HEK293 (cell line): Measurements from ENCODE around the gene ZFTA.
A peak's percentile ranks its signal among the peaks of the same experiment; 100 is the strongest.

Experiments
- GLIS2 ChIP-seq: fragments of 450-650 bp; formaldehyde crosslinking; IDR thresholded peaks from 2 replicates; pipeline ENCODE4 v1.5.1; 2016; ENCODE audit warnings: missing biosample characterization, missing genetic modification characterization
- MYNN ChIP-seq: fragments of 450-650 bp; formaldehyde crosslinking; IDR thresholded peaks from 2 replicates; pipeline ENCODE4 v1.5.1; 2016; ENCODE audit warnings: missing biosample characterization, missing genetic modification characterization, borderline replicate concordance
- PRDM1 ChIP-seq: fragments of 450-650 bp; formaldehyde crosslinking; IDR thresholded peaks from 2 replicates; pipeline ENCODE4; 2016; ENCODE audit warnings: missing biosample characterization, missing genetic modification characterization
- SP2 ChIP-seq: fragments of 450-650 bp; formaldehyde crosslinking; IDR thresholded peaks from 2 replicates; pipeline ENCODE4 v1.5.1; 2016; ENCODE audit warnings: missing biosample characterization, missing genetic modification characterization
- SP7 ChIP-seq: fragments of 450-650 bp; formaldehyde crosslinking; IDR thresholded peaks from 2 replicates; pipeline ENCODE4 v1.5.1; 2016; ENCODE audit warnings: missing biosample characterization, missing genetic modification characterization
- ZBTB17 ChIP-seq: fragments of 450-650 bp; formaldehyde crosslinking; IDR thresholded peaks from 2 replicates; pipeline ENCODE4 v1.5.1; 2016; ENCODE audit warnings: missing biosample characterization, missing genetic modification characterization
- ZBTB48 ChIP-seq: fragments of 450-650 bp; formaldehyde crosslinking; IDR thresholded peaks from 2 replicates; pipeline ENCODE4 v1.5.1; 2016; ENCODE audit warnings: missing biosample characterization, missing genetic modification characterization
- ZFP69B ChIP-seq: fragments of 450-650 bp; formaldehyde crosslinking; IDR thresholded peaks from 2 replicates; pipeline ENCODE4 v1.5.1; 2016; ENCODE audit warnings: missing biosample characterization, missing genetic modification characterization
- ZNF112 ChIP-seq: fragments of 450-650 bp; formaldehyde crosslinking; IDR thresholded peaks from 2 replicates; pipeline ENCODE4 v1.5.0; 2017; ENCODE audit warnings: missing biosample characterization, missing genetic modification characterization
- ZNF174 ChIP-seq: fragments of 450-650 bp; formaldehyde crosslinking; IDR thresholded peaks from 2 replicates; pipeline ENCODE4 v1.5.0; 2017; ENCODE audit warnings: missing biosample characterization, mild to moderate bottlenecking, missing genetic modification characterization
- ZNF555 ChIP-seq: fragments of 450-650 bp; formaldehyde crosslinking; conservative IDR thresholded peaks from 2 replicates; pipeline ENCODE4 v1.5.1; 2017; ENCODE audit warnings: missing biosample characterization, mild to moderate bottlenecking, missing genetic modification characterization, inconsistent platforms
- ZNF600 ChIP-seq: fragments of 450-650 bp; formaldehyde crosslinking; IDR thresholded peaks from 2 replicates; pipeline ENCODE4 v1.5.1; 2016; ENCODE audit warnings: missing biosample characterization, missing genetic modification characterization
- ZNF76 ChIP-seq: fragments of 450-650 bp; formaldehyde crosslinking; IDR thresholded peaks from 2 replicates; pipeline ENCODE4; 2016; ENCODE audit warnings: low read depth, missing biosample characterization, missing genetic modification characterization, borderline replicate concordance
- ZNF830 ChIP-seq: fragments of 450-650 bp; IDR thresholded peaks from 2 replicates; pipeline ENCODE4 v1.5.0; 2018; ENCODE audit warnings: missing biosample characterization, missing genetic modification characterization, low read depth, mild to moderate bottlenecking, moderate library complexity
- ZNF843 ChIP-seq: fragments of 450-650 bp; formaldehyde crosslinking; IDR thresholded peaks from 2 replicates; pipeline ENCODE4 v1.5.1; 2016; ENCODE audit warnings: missing biosample characterization, missing genetic modification characterization
- TF ChIP-seq, protein P1 (sequence below): fragments of 450-650 bp; formaldehyde crosslinking; IDR thresholded peaks from 2 replicates; pipeline ENCODE4 v1.5.1; 2016; ENCODE audit warnings: missing biosample characterization, missing genetic modification characterization
- TF ChIP-seq, protein P2 (sequence below): fragments of 450-650 bp; formaldehyde crosslinking; IDR thresholded peaks from 2 replicates; pipeline ENCODE4 v1.5.1; 2017; ENCODE audit warnings: missing biosample characterization, missing genetic modification characterization
- TF ChIP-seq, protein P3 (sequence below): fragments of 450-650 bp; formaldehyde crosslinking; IDR thresholded peaks from 2 replicates; pipeline ENCODE4; 2016; ENCODE audit warnings: missing biosample characterization, missing genetic modification characterization
- TF ChIP-seq, protein P4 (sequence below): fragments of 450-650 bp; formaldehyde crosslinking; IDR thresholded peaks from 2 replicates; pipeline ENCODE4 v1.5.1; 2016; ENCODE audit warnings: missing biosample characterization, missing genetic modification characterization, low read depth
- TF ChIP-seq, protein P5 (sequence below): fragments of 450-650 bp; formaldehyde crosslinking; optimal IDR thresholded peaks from 2 replicates; pipeline ENCODE3; 2016; ENCODE audit warnings: missing biosample characterization, mild to moderate bottlenecking, missing genetic modification characterization

The ZFTA gene

DNA sequence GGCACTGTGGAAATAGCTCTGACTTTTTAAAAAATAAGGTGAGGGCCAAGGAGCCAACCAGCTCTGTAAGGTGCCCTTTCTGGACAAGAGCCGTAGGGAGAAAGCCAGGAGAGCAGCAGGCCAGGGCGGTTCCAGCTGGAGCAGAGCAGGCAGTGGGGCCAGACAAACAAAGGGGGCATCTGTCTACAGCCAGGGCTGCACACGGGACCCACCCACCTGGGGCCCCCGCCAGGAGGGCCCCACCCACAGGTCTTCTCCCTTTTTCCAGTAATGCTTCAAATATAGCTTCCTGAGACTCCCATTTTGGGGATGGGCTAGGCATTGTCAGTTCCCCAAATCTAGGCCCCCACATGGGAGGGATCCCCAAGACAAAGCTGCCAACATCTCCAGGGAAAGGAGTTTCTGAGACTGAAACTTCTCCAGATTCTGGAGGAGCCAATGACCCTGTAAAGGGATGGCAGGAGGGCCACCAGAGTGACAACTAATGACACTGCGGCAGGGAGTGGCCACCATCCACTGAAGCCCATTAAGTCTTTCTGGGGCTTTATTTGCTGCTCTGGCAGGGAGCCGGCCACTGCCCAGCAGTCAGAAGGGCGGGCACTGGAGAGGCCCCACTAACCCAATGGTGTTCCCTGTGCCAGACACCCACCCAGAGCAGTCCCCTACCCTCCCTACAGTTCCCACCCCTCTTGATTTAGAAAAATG lies 1.9 kb downstream of the ZFTA start (continued):
- TF ChIP-seq ZBTB17 (tag by site-specific recombination) (no peak), ZBTB48 (tag by site-specific recombination) (no peak), ZNF174 (no peak), SP2 (tag by site-specific recombination) (0 out of 2 replicates have a peak, but pooled peaks have one; percentile 14), MYNN (tag by site-specific recombination) (no peak), ZFP69B (tag by site-specific recombination) (peak; percentile 70), GLIS2 (0 out of 2 replicates have a peak, but pooled peaks have one; percentile 27), ZNF843 (no peak), ZNF830 (tag by site-specific recombination) (no peak), SP7 (no peak), ZNF112 (tag by site-specific recombination) (no peak), ZNF555 (tag by site-specific recombination) (no peak), ZNF600 (tag by site-specific recombination) (no peak), PRDM1 (tag by site-specific recombination) (no peak), ZNF76 (no peak)
- TF ChIP-seq, protein P1, sequence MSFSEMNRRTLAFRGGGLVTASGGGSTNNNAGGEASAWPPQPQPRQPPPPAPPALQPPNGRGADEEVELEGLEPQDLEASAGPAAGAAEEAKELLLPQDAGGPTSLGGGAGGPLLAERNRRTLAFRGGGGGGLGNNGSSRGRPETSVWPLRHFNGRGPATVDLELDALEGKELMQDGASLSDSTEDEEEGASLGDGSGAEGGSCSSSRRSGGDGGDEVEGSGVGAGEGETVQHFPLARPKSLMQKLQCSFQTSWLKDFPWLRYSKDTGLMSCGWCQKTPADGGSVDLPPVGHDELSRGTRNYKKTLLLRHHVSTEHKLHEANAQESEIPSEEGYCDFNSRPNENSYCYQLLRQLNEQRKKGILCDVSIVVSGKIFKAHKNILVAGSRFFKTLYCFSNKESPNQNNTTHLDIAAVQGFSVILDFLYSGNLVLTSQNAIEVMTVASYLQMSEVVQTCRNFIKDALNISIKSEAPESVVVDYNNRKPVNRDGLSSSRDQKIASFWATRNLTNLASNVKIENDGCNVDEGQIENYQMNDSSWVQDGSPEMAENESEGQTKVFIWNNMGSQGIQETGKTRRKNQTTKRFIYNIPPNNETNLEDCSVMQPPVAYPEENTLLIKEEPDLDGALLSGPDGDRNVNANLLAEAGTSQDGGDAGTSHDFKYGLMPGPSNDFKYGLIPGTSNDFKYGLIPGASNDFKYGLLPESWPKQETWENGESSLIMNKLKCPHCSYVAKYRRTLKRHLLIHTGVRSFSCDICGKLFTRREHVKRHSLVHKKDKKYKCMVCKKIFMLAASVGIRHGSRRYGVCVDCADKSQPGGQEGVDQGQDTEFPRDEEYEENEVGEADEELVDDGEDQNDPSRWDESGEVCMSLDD (tag by site-specific recombination) = no peak
- TF ChIP-seq, protein P2, sequence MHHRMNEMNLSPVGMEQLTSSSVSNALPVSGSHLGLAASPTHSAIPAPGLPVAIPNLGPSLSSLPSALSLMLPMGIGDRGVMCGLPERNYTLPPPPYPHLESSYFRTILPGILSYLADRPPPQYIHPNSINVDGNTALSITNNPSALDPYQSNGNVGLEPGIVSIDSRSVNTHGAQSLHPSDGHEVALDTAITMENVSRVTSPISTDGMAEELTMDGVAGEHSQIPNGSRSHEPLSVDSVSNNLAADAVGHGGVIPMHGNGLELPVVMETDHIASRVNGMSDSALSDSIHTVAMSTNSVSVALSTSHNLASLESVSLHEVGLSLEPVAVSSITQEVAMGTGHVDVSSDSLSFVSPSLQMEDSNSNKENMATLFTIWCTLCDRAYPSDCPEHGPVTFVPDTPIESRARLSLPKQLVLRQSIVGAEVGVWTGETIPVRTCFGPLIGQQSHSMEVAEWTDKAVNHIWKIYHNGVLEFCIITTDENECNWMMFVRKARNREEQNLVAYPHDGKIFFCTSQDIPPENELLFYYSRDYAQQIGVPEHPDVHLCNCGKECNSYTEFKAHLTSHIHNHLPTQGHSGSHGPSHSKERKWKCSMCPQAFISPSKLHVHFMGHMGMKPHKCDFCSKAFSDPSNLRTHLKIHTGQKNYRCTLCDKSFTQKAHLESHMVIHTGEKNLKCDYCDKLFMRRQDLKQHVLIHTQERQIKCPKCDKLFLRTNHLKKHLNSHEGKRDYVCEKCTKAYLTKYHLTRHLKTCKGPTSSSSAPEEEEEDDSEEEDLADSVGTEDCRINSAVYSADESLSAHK (tag by site-specific recombination) = no peak
- TF ChIP-seq, protein P3, sequence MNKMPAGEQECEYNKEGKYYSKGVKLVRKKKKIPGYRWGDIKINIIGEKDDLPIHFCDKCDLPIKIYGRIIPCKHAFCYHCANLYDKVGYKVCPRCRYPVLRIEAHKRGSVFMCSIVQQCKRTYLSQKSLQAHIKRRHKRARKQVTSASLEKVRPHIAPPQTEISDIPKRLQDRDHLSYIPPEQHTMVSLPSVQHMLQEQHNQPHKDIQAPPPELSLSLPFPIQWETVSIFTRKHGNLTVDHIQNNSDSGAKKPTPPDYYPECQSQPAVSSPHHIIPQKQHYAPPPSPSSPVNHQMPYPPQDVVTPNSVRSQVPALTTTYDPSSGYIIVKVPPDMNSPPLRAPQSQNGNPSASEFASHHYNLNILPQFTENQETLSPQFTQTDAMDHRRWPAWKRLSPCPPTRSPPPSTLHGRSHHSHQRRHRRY (tag by site-specific recombination) = no peak
- TF ChIP-seq, protein P4, sequence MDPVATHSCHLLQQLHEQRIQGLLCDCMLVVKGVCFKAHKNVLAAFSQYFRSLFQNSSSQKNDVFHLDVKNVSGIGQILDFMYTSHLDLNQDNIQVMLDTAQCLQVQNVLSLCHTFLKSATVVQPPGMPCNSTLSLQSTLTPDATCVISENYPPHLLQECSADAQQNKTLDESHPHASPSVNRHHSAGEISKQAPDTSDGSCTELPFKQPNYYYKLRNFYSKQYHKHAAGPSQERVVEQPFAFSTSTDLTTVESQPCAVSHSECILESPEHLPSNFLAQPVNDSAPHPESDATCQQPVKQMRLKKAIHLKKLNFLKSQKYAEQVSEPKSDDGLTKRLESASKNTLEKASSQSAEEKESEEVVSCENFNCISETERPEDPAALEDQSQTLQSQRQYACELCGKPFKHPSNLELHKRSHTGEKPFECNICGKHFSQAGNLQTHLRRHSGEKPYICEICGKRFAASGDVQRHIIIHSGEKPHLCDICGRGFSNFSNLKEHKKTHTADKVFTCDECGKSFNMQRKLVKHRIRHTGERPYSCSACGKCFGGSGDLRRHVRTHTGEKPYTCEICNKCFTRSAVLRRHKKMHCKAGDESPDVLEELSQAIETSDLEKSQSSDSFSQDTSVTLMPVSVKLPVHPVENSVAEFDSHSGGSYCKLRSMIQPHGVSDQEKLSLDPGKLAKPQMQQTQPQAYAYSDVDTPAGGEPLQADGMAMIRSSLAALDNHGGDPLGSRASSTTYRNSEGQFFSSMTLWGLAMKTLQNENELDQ (tag by site-specific recombination) = no peak
- TF ChIP-seq, protein P5, sequence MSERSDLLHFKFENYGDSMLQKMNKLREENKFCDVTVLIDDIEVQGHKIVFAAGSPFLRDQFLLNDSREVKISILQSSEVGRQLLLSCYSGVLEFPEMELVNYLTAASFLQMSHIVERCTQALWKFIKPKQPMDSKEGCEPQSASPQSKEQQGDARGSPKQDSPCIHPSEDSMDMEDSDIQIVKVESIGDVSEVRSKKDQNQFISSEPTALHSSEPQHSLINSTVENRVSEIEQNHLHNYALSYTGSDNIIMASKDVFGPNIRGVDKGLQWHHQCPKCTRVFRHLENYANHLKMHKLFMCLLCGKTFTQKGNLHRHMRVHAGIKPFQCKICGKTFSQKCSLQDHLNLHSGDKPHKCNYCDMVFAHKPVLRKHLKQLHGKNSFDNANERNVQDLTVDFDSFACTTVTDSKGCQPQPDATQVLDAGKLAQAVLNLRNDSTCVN = no peak
